Type B pancreatic cell (in vitro differentiated cells): ENCODE measurements around the gene STX16. TPM values are rescaled to one million over a fixed set of nuclear protein-coding genes. Genes with fewer than 3 reads are reported as not detected.

Source experiments
- DNase-seq: peaks from one replicate; pipeline ENCODE4 v3.0.0; 2021; ENCODE audit warnings: mixed read lengths; ENCODE audit not compliant: unreplicated experiment; ENCODE audit errors: extremely low spot score
- H3K27ac Mint-ChIP-seq: 2 replicates; pipeline ENCODE4 v1.8.0; 2021; ENCODE audit warnings: mild to moderate bottlenecking, mixed read lengths
- H3K27me3 Mint-ChIP-seq: 2 replicates; pipeline ENCODE4 v1.8.0; 2021; ENCODE audit warnings: mixed read lengths
- H3K36me3 Mint-ChIP-seq: 2 replicates; pipeline ENCODE4 v1.8.0; 2021; ENCODE audit warnings: mixed read lengths
- H3K4me1 Mint-ChIP-seq: one replicate; pipeline ENCODE4 v1.8.0; 2021; ENCODE audit warnings: mixed read lengths; ENCODE audit not compliant: unreplicated experiment
- H3K4me3 Mint-ChIP-seq: 2 replicates; pipeline ENCODE4 v1.8.0; 2021; ENCODE audit warnings: mild to moderate bottlenecking, mixed read lengths
- H3K9me3 Mint-ChIP-seq: 2 replicates; pipeline ENCODE4 v1.8.0; 2021; ENCODE audit warnings: mixed read lengths
- CTCF ChIP-seq: fragments of 200-600 bp; sonication (generic); conservative IDR thresholded peaks from 2 replicates; pipeline ENCODE4 v1.5.0; 2021; ENCODE audit warnings: antibody characterized with exemption, mild to moderate bottlenecking
- total RNA-seq: library from RNA; stranded (reverse); gene quantifications from 2 replicates; pipeline ENCODE4 v1.2.1, GENCODE V29; 2021; ENCODE audit warnings: low replicate concordance

Gene STX16
- total RNA-seq, 1 donor from 2014 or later = 62.8 TPM

- Mint-ChIP-seq H3K27me3 (no peaks in the 10 kb centered on the region), H3K27ac (no peak overlapping the region), H3K4me1 (peaks cover 11% of the 10 kb centered on the region), H3K36me3 (peaks cover 29% of the 10 kb centered on the region), H3K9me3 (no peaks in the 10 kb centered on the region), H3K4me3 (no peak overlapping the region)
- no peak for DNase-seq
- no peak for TF ChIP-seq CTCF
These were observed 16.9 kb downstream of the STX16 start for GRCh38 chr20:58667975-58668374.

GRCh38 chr20:58668901-58669286 is 17.8 kb downstream of the STX16 start:
- Mint-ChIP-seq H3K4me1 (peaks cover 7% of the 10 kb centered on the region), H3K36me3 (peaks cover 30% of the 10 kb centered on the region), H3K27me3 (no peaks in the 10 kb centered on the region), H3K9me3 (no peaks in the 10 kb centered on the region), H3K27ac (no peak overlapping the region), H3K4me3 (no peak overlapping the region)
- no peak for DNase-seq
- no peak for TF ChIP-seq CTCF

- Mint-ChIP-seq H3K4me3 (no peak overlapping the region), H3K9me3 (no peaks in the 10 kb centered on the region), H3K4me1 (peaks cover 7% of the 10 kb centered on the region), H3K36me3 (peaks cover 35% of the 10 kb centered on the region), H3K27me3 (no peaks in the 10 kb centered on the region), H3K27ac (no peak overlapping the region)
- TF ChIP-seq CTCF = no peak
- DNase-seq = no peak
These were observed 18.4 kb downstream of the STX16 start for GRCh38 chr20:58669287-58670006.

- Mint-ChIP-seq H3K27ac (no peak overlapping the region), H3K4me1 (peaks cover 3% of the 10 kb centered on the region), H3K36me3 (peaks cover 39% of the 10 kb centered on the region), H3K4me3 (no peak overlapping the region), H3K27me3 (no peaks in the 10 kb centered on the region), H3K9me3 (no peaks in the 10 kb centered on the region)
- no peak for TF ChIP-seq CTCF
- DNase-seq = no peak
These were observed 19.0 kb downstream of the STX16 start for GRCh38 chr20:58670102-58670501.

GRCh38 chr20:58670659-58671058 is 19.6 kb downstream of the STX16 start:
- Mint-ChIP-seq H3K9me3 (no peaks in the 10 kb centered on the region), H3K4me3 (no peak overlapping the region), H3K36me3 (peaks cover 40% of the 10 kb centered on the region), H3K27ac (no peak overlapping the region), H3K4me1 (no peaks in the 10 kb centered on the region), H3K27me3 (no peaks in the 10 kb centered on the region)
- TF ChIP-seq CTCF = no peak
- no peak for DNase-seq

- Mint-ChIP-seq H3K4me1 (no peaks in the 10 kb centered on the region), H3K27ac (no peak overlapping the region)
These were observed 22.0 kb downstream of the STX16 start for GRCh38 chr20:58673119-58673518.

More at GRCh38 chr20:58673119-58673518, 22.0 kb downstream of the STX16 start:
- DNase-seq = no peak
- H3K9me3 Mint-ChIP-seq = no peaks in the 10 kb centered on the region
- no peak for TF ChIP-seq CTCF
- H3K36me3 Mint-ChIP-seq = peaks cover 43% of the 10 kb centered on the region
- H3K27me3 Mint-ChIP-seq = no peaks in the 10 kb centered on the region
- H3K4me3 Mint-ChIP-seq = no peak overlapping the region
